H54 (cell line): Measurements from ENCODE around the gene ARHGDIB.

Source experiments
- DNase-seq: peaks from one replicate; pipeline ENCODE4 v3.0.0; 2011; ENCODE audit warnings: low spot score, mixed read lengths; ENCODE audit not compliant: insufficient read length
- FAIRE-seq: peaks from 3 replicates; lab custom pipeline; 2011; peaks lifted over from hg19 to GRCh38; lab: Jason Lieb, UNC
- POLR2A ChIP-seq: IDR thresholded peaks from 2 replicates; pipeline ENCODE4 v1.6.1; 2011; ENCODE audit warnings: low read depth, mild to moderate bottlenecking, low read length

Gene ARHGDIB

DNA sequence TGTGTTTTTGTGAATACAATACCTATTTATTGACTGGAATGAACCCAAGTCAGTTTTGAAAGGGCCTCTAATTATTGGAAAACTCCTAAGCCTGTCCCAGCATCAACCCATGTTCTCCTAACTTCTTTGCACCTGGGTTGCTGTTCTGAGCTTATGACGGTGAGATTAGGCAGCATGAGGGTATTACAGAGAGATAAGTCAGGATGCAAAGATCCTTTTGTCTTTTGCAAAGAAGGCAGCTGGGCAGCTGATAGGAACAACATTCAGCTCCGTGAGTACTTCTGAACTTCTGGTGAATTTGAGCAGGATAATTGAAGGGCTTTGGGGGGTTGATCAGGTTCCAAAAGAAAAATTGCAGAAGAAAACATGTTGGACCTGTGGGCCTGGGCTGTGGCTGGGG is 11.4 kb upstream of the ARHGDIB start, which contains the start of gene PDE6H:
Gene PDE6H, plus strand, starts transcription at position 227 of the 400 bp plus-strand sequence. CDS start 4,971 bp downstream, outside the sequence.
- DNase-seq (no peak), FAIRE-seq (no peak)
- TF ChIP-seq POLR2A = no peak

DNA sequence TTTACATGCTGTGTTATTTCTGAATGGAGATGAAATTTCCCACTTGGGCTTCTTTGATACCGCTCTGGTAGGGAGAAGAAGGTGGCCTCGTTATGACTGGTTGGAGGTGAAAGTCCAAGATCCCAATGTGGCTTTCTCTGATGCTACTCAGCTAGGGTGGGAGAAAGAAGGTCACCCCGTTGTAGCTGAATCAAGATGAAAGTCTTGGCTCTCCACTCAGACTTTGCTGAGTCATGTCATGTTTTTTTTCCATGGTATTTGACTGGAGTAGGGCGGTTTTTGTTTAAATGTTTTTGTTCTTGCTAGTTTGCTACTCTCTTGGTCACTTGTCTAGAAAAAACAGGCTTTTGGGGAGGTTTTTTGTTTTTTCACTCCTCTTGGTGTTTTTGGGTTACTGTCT is 9.1 kb upstream of the ARHGDIB start:
- FAIRE-seq (no peak), DNase-seq (no peak)
- TF ChIP-seq POLR2A = no peak

DNA sequence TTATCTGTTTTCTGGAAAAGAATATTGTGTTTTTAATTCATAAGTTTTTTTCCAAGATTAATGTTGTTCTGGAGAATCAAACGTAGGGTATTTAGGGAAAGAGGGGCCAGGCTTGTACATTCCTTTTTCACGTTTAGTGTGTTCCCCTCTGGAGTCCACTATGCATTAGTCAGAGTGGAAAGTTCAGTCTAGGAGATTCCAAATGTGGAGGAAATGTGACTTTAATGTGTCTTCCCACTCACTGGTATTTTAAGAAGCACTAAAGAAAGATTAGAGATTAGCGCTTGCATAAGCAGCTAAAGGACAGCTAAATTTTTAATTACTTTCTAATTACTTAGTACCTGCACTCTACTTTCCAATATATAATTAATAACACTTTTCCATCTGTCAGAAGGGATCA is 7.1 kb upstream of the ARHGDIB start:
- no peak for DNase-seq
- FAIRE-seq = no peak
- TF ChIP-seq POLR2A = no peak

- FAIRE-seq (no peak), DNase-seq (no peak)
- no peak for TF ChIP-seq POLR2A
Observed at GRCh38 chr12:14965221-14965620, 3.8 kb upstream of the ARHGDIB start.

DNA sequence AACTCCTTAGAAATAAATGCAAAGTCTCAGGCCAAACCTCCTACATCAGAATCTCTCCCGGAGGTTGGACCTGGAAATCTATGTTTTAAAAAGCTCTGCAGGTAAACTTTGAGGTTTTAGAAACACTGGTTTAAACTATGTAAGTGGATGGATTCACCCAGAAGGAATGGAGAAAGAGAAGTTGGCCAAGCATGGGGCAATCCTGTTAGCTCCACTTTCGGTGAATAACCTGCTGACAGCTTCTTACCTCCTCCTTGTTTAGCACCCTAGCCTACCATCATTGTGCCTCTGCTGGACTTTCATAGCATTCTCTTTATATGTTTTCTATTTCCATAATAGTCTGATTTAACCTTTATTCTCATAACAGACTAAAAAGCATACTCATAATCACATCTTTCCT is 3.0 kb upstream of the ARHGDIB start:
- no peak for TF ChIP-seq POLR2A
- no peak for FAIRE-seq
- DNase-seq = no peak

- no peak for DNase-seq
- no peak for TF ChIP-seq POLR2A
- FAIRE-seq = no peak
Observed at GRCh38 chr12:14963520-14963919, 2.1 kb upstream of the ARHGDIB start.

GRCh38 chr12:14962797-14963196 is 1.4 kb upstream of the ARHGDIB start:
- DNase-seq (no peak), FAIRE-seq (no peak)
- TF ChIP-seq POLR2A = no peak

DNA sequence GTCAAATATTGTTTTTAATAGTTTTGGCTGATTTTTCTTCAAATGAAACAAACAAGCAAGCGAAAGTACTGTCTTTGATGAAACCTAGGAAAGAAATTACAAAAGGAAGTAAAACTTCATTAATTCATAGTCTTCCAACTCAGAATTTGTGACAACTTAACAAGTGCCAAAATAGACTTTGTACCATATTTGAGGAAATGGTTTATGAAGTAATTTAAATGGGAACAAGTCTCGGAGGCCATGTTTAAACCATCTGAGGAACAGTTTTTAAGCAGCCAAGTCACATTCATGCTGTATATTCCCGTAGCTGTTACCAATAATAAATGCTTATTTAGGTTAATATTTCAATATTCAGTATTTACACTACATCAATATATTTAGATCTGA is 745 bp upstream of the ARHGDIB start:
- FAIRE-seq (no peak), DNase-seq (no peak)
- no peak for TF ChIP-seq POLR2A

GRCh38 chr12:14960548-14961465 is 594 bp downstream of the ARHGDIB start:
- DNase-seq = peak; percentile 15
- TF ChIP-seq POLR2A = no peak
- FAIRE-seq = peak; percentile 6

DNA sequence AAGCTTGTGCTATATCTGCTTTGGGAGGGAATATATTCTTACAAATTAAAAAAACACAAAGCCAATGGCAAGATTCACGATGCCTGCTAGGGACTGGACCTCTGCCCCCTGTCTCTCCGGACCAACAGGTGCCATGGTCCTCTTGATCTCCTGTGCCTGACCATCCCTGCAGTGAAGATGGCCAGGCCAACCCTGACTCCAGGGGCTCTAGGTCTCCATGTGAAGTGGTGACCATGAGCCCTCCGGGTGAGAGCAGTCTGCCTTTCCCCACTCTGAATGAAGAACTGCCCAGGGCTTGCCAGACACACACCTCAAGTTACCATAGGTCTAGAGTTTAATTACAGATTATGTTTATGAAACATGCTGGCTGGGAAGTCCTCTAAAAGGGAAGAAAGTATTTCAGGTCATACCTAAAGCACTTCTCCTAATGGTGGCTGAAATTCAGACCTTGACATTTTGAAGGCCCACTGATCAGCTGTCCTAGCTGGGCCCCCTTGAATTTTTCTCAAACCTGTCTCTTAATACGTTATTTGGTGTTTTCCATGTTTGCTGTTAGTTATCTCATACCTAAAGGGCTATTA is 1.4 kb downstream of the ARHGDIB start:
- TF ChIP-seq POLR2A = no peak
- DNase-seq = no peak
- FAIRE-seq = no peak

GRCh38 chr12:14959463-14959862 is 1.9 kb downstream of the ARHGDIB start:
- FAIRE-seq (no peak), DNase-seq (no peak)
- TF ChIP-seq POLR2A = no peak

- DNase-seq = no peak
- TF ChIP-seq POLR2A = no peak
- FAIRE-seq = no peak
Observed at GRCh38 chr12:14959126-14959440, 2.3 kb downstream of the ARHGDIB start.

- no peak for TF ChIP-seq POLR2A
- FAIRE-seq (no peak), DNase-seq (no peak)
Observed at GRCh38 chr12:14958361-14959125, 2.9 kb downstream of the ARHGDIB start.

DNA sequence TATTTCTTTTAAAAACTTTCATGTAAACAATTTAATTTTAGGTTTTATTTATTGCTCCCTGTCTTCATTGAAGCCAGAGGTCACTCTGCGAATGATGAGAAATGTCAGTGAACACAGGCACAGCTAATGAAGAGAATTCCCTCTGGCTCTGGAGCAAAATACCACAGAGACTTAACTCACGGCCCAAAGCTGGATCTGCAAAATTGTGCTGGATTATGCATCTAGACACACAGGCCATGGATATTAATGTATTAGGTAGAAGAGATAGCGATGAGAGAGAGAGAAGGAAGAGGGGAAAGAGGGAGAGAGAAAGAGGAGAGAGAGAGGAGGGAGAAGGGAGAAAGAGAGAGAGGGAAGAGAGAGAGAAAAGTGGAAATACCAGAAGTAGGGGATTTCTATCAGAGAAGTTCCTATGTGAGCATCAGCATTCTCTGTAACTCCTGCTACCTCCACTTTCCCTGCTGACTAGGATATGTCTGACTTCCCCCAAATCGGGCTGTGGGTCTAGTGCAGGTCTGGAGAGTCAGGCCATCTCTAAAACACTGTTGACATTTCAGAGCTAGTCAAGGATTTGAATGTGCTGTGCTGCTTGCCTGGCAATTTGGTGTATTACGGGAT is 3.7 kb downstream of the ARHGDIB start:
- FAIRE-seq (no peak), DNase-seq (no peak)
- no peak for TF ChIP-seq POLR2A

GRCh38 chr12:14956905-14957304 is 4.5 kb downstream of the ARHGDIB start:
- TF ChIP-seq POLR2A = no peak
- DNase-seq (no peak), FAIRE-seq (no peak)
